HepG2 (cell line): ENCODE results near the gene PCIF1. TPM values are rescaled to one million over a fixed set of nuclear protein-coding genes. Genes with fewer than 3 reads are reported as not detected.

Experiments
- CEBPB ChIP-seq: IDR thresholded peaks from 2 replicates; pipeline ENCODE4 v1.6.1; 2011; ENCODE audit warnings: low read depth, low read length, improper control_type of control experiment, borderline replicate concordance
- EED ChIP-seq: sonication (generic); formaldehyde crosslinking; IDR thresholded peaks from 2 replicates; pipeline ENCODE4 v1.5.0; 2020; ENCODE audit warnings: mild to moderate bottlenecking, missing genetic modification reagents
- FOXC1 ChIP-seq: sonication (generic); formaldehyde crosslinking; IDR thresholded peaks from 2 replicates; pipeline ENCODE4 v1.8.0; 2022; ENCODE audit warnings: mild to moderate bottlenecking, missing genetic modification reagents, borderline replicate concordance
- FOXJ3 ChIP-seq: sonication (generic); formaldehyde crosslinking; IDR thresholded peaks from 2 replicates; pipeline ENCODE4 v1.4.0; 2020; ENCODE audit warnings: missing genetic modification reagents, mild to moderate bottlenecking, borderline replicate concordance
- GATAD1 ChIP-seq: IDR thresholded peaks from 2 replicates; pipeline ENCODE4 v1.6.1; 2016; ENCODE audit warnings: missing genetic modification reagents, missing compliant biosample characterization
- HNF1A ChIP-seq, 2 experiments: sonication (generic) in 1 of 2; formaldehyde crosslinking in 1 of 2; IDR thresholded peaks; 2 replicates each; pipeline versions ENCODE4 v1.4.0 to v1.6.1; 2016 to 2020; ENCODE audit warnings: borderline replicate concordance in 1 of 2, low read depth in 1 of 2, mild to moderate bottlenecking in 1 of 2, missing genetic modification reagents in 1 of 2
- MAFK ChIP-seq, 2 experiments: IDR thresholded peaks in 1 of 2; conservative IDR thresholded peaks in 1 of 2; 2 replicates each; pipeline ENCODE4 v1.6.1; 2011; ENCODE audit warnings: improper control_type of control experiment in 2 of 2, low read length in 2 of 2
- MTERF4 ChIP-seq: sonication (generic); formaldehyde crosslinking; IDR thresholded peaks from 2 replicates; pipeline ENCODE4 v1.8.0; 2023; ENCODE audit warnings: mild to moderate bottlenecking, missing genetic modification reagents
- NCOA1 ChIP-seq: sonication (generic); formaldehyde crosslinking; IDR thresholded peaks from 2 replicates; pipeline ENCODE4 v1.9.0; 2021; ENCODE audit warnings: missing genetic modification reagents
- REL ChIP-seq: sonication (generic); formaldehyde crosslinking; conservative IDR thresholded peaks from 2 replicates; pipeline ENCODE4 v1.8.0; 2022; ENCODE audit warnings: mild to moderate bottlenecking, missing genetic modification reagents, moderate library complexity
- SNAPC5 ChIP-seq: sonication (generic); formaldehyde crosslinking; IDR thresholded peaks from 2 replicates; pipeline ENCODE4 v1.8.1; 2023; ENCODE audit warnings: mild to moderate bottlenecking, missing genetic modification reagents, borderline replicate concordance
- SOX6 ChIP-seq, 2 experiments: fragments of 450-650 bp in 1 of 2; sonication (generic) in 1 of 2; formaldehyde crosslinking in 1 of 2; IDR thresholded peaks; 2 replicates each; pipeline versions ENCODE4 v1.4.0 to v1.6.1; 2017 to 2020; ENCODE audit warnings: antibody characterized with exemption in 1 of 2, mild to moderate bottlenecking in 1 of 2, missing genetic modification reagents in 1 of 2
- SUZ12 ChIP-seq: fragments of 150-350 bp; IDR thresholded peaks from 2 replicates; pipeline ENCODE4 v1.6.1; 2014; ENCODE audit warnings: low read depth, low read length
- TBP ChIP-seq: sonication (generic); formaldehyde crosslinking; IDR thresholded peaks from 2 replicates; pipeline ENCODE4 v1.5.0; 2020; ENCODE audit warnings: missing genetic modification reagents
- TCF12 ChIP-seq, 2 experiments: fragments of 450-650 bp in 1 of 2; sonication (generic) in 1 of 2; formaldehyde crosslinking in 1 of 2; IDR thresholded peaks; 2 replicates each; pipeline versions ENCODE4 v1.6.1 to v1.8.0; 2017 to 2022; ENCODE audit warnings: antibody characterized with exemption in 1 of 2, mild to moderate bottlenecking in 1 of 2, missing genetic modification reagents in 1 of 2, moderate library complexity in 1 of 2
- ZBTB21 ChIP-seq: sonication (generic); formaldehyde crosslinking; IDR thresholded peaks from 2 replicates; pipeline ENCODE4 v1.4.0; 2020; ENCODE audit warnings: missing genetic modification reagents
- ZBTB34 ChIP-seq: sonication (generic); formaldehyde crosslinking; IDR thresholded peaks from 2 replicates; pipeline ENCODE4 v1.8.0; 2022; ENCODE audit warnings: mild to moderate bottlenecking, missing genetic modification reagents
- ZBTB8A ChIP-seq: sonication (generic); formaldehyde crosslinking; IDR thresholded peaks from 2 replicates; pipeline ENCODE4 v1.4.0; 2020; ENCODE audit warnings: mild to moderate bottlenecking, low read depth, missing genetic modification reagents, borderline replicate concordance
- ZNF224 ChIP-seq: sonication (generic); formaldehyde crosslinking; IDR thresholded peaks from 2 replicates; pipeline ENCODE4 v1.5.0; 2020; ENCODE audit warnings: mild to moderate bottlenecking, missing genetic modification reagents
- ZNF724P ChIP-seq: sonication (generic); formaldehyde crosslinking; IDR thresholded peaks from 2 replicates; pipeline ENCODE4 v1.8.0; 2022; ENCODE audit warnings: missing genetic modification reagents, borderline replicate concordance
- polyA plus RNA-seq, 8 experiments: library from polyadenylated mRNA; depleted of rRNA in 3 of 8; stranded (reverse) in 7 of 8; unstranded in 1 of 8; fragments of >200 nt; fragmentation: Illumina TruSeq in 4 of 8; extraction: Trizol in 4 of 8; gene quantifications; 2 replicates each; pipeline versions ENCODE4 v1.2.1 to v1.2.3, GENCODE V29; 2011 to 2016; ENCODE audit warnings: low read depth in 4 of 8, missing spikeins in 1 of 8, mixed read lengths in 1 of 8; ENCODE audit not compliant: insufficient read depth in 1 of 8
- total RNA-seq, 5 experiments: library from RNA; depleted of rRNA; stranded (reverse); fragments of >200 nt; fragmentation: Illumina TruSeq; extraction: Trizol; gene quantifications; 2 replicates each; pipeline ENCODE4 v1.2.3, GENCODE V29; 2016; ENCODE audit warnings: low read depth in 1 of 5

PCIF1 gene
- total and polyA plus RNA-seq, 2 of the 13 experiments (the other 11 are each of a cell fraction or from before 2014, with no cell fraction given): 20.9 to 24.4 TPM

GRCh38 chr20:45971675-45972499 lies 37.4 kb downstream of the PCIF1 start, which contains the start of gene ZNF335 (continued):
- TF ChIP-seq HNF1A (IDR thresholded peaks at IDR 0.05; ENCODE audit: low read depth) (peak; percentile 64; the same call in 1 of the 2 replicates), HNF1A (CRISPR knock-in tag; IDR thresholded peaks at IDR 0.05; ENCODE audit: borderline replicate concordance) (peak; percentile 60; the same call in 1 of the 2 replicates), ZNF724P (peak; percentile 81), NCOA1 (CRISPR knock-in tag) (peak; percentile 99), REL (CRISPR knock-in tag) (peak; percentile 91), MTERF4 (CRISPR knock-in tag) (peak; percentile 48), TBP (peak; percentile 92; the same call in 1 of the 2 replicates), SOX6 (IDR thresholded peaks at IDR 0.05) (no peak), SOX6 (CRISPR knock-in tag; IDR thresholded peaks at IDR 0.05) (peak; percentile 71), GATAD1 (CRISPR knock-in tag) (peak; percentile 85), FOXJ3 (CRISPR knock-in tag) (peak; percentile 86), ZBTB21 (CRISPR knock-in tag) (peak; percentile 98), TCF12 (IDR thresholded peaks at IDR 0.05) (no peak), TCF12 (CRISPR knock-in tag; IDR thresholded peaks at IDR 0.05) (peak; percentile 7), SNAPC5 (CRISPR knock-in tag) (peak; percentile 89; the same call in 1 of the 2 replicates), ZNF224 (CRISPR knock-in tag) (peak; percentile 81), CEBPB (peak; percentile 20; the same call in 1 of the 2 replicates), ZBTB8A (CRISPR knock-in tag) (peak; percentile 72; the same call in 1 of the 2 replicates), ZBTB34 (0 out of 2 replicates have a peak, but pooled peaks have one; percentile 53), EED (no peak), FOXC1 (CRISPR knock-in tag) (peak; percentile 88), MAFK (conservative IDR thresholded peaks at IDR 0.05 in 1 of 2, IDR thresholded peaks at IDR 0.05 in 1 of 2; ENCODE audit: low read length in 2 of 2) (no peak), SUZ12 (no peak)
